HG03442 (cell line): ENCODE measurements around the gene ALPP.

ENCODE experiments used
- ATAC-seq: cut with Tn5 transposase; IDR thresholded peaks from one replicate; pipeline ENCODE4 v1.9.1; 2021; ENCODE audit warnings: mild to moderate bottlenecking, moderate library complexity; ENCODE audit not compliant: unreplicated experiment

The ALPP gene

GRCh38 chr2:232340171-232340935 is 38.2 kb upstream of the ALPP start:
- no peak for ATAC-seq

- no peak for ATAC-seq
Measured at GRCh38 chr2:232341061-232341738, 37.4 kb upstream of the ALPP start.

- ATAC-seq, result no peak
Measured at GRCh38 chr2:232341739-232342126, 36.8 kb upstream of the ALPP start.

GRCh38 chr2:232342635-232343565 is 35.7 kb upstream of the ALPP start:
- ATAC-seq, result no peak

GRCh38 chr2:232343821-232344220 is 34.7 kb upstream of the ALPP start:
- ATAC-seq, result no peak

- ATAC-seq, result no peak
Measured at GRCh38 chr2:232345251-232345650, 33.3 kb upstream of the ALPP start.

GRCh38 chr2:232347369-232347768 is 31.2 kb upstream of the ALPP start:
- ATAC-seq, result no peak

GRCh38 chr2:232348936-232349335 is 29.6 kb upstream of the ALPP start:
- ATAC-seq, result no peak

GRCh38 chr2:232349546-232349945 is 29.0 kb upstream of the ALPP start:
- no peak for ATAC-seq

GRCh38 chr2:232349946-232350635 is 28.5 kb upstream of the ALPP start:
- no peak for ATAC-seq

GRCh38 chr2:232350804-232351685 is 27.5 kb upstream of the ALPP start:
- ATAC-seq, result no peak

- ATAC-seq, result no peak
Measured at GRCh38 chr2:232351686-232352510, 26.7 kb upstream of the ALPP start.

- no peak for ATAC-seq
Measured at GRCh38 chr2:232352511-232353091, 25.9 kb upstream of the ALPP start.

- no peak for ATAC-seq
Measured at GRCh38 chr2:232353096-232353495, 25.5 kb upstream of the ALPP start.

GRCh38 chr2:232353660-232354059 is 24.9 kb upstream of the ALPP start:
- ATAC-seq, result no peak

GRCh38 chr2:232354069-232354468 is 24.5 kb upstream of the ALPP start:
- ATAC-seq, result no peak

GRCh38 chr2:232361646-232362045 is 16.9 kb upstream of the ALPP start:
- ATAC-seq, result no peak

GRCh38 chr2:232362174-232362900 is 16.2 kb upstream of the ALPP start:
- no peak for ATAC-seq
